GM12865 (cell line): ENCODE data around the gene KCTD2.

Experiments used
- DNase-seq: peaks from one replicate; pipeline ENCODE4 v3.0.0; 2010; ENCODE audit warnings: low read depth
- H3K4me3 ChIP-seq: 2 replicates; pipeline ENCODE4 v1.5.1; 2011; ENCODE audit warnings: mild to moderate bottlenecking, low read depth, low read length, control low read depth
- TF ChIP-seq, protein P1 (sequence below): IDR thresholded peaks from 2 replicates; pipeline ENCODE4 v1.5.1; 2011; ENCODE audit warnings: low read length, control low read depth, low read depth, inconsistent platforms; ENCODE audit not compliant: insufficient read depth; ENCODE audit errors: missing control alignments

The KCTD2 gene

DNA sequence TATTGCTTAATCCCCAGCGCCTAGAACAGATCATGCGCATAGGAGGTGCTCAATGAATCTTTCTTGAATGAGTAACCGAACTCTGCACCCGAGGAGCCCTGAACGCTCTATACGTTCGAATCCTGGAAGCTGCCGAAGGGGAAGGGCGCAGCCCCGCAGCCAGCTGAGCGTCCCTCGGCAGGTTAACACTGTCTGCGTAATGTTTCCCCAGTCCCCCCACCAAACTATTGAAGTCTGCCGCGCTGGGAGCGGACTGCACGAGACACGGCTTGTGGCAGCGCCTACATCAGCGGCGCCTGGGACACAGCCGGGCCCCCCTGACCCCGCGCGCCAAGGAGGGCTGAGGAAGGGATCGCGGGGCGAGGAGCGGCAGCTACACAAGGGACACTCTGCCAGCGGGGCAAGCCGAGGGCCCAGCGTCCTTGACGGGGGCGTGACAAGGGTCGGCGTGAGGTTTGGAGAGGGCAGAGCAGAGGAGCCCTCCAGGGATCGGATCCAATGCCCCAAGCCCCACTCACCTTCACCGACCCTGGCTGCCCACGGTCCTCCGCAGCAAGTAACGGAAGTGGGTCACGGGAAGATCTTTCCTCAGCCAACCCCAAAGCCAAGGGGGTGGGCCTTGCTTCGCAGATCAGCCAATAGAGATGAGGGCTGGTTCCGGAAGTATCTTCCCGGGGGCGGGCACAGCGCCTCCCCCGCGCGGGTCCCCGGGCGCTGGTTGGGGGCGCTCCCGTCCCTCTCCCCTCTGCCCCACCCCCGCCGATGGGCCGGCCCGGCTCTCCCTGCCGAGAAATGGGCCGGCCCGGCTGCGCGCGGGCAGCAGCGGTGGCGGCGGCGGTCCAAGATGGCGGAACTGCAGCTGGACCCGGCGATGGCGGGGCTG is at the start of gene KCTD2, which contains the start of gene ATP5PD:
TSS of gene KCTD2 (plus strand) at position 819 of the 883 bp plus-strand sequence. CDS start at position 845, 26 bp downstream.
TSS of gene ATP5PD (minus strand) at position 563 of the 883 bp plus-strand sequence. CDS start 4,319 bp downstream, outside the sequence.
- H3K4me3 ChIP-seq, result peak within 1 kb of the TSS; percentile 90
- TF ChIP-seq, protein P1, sequence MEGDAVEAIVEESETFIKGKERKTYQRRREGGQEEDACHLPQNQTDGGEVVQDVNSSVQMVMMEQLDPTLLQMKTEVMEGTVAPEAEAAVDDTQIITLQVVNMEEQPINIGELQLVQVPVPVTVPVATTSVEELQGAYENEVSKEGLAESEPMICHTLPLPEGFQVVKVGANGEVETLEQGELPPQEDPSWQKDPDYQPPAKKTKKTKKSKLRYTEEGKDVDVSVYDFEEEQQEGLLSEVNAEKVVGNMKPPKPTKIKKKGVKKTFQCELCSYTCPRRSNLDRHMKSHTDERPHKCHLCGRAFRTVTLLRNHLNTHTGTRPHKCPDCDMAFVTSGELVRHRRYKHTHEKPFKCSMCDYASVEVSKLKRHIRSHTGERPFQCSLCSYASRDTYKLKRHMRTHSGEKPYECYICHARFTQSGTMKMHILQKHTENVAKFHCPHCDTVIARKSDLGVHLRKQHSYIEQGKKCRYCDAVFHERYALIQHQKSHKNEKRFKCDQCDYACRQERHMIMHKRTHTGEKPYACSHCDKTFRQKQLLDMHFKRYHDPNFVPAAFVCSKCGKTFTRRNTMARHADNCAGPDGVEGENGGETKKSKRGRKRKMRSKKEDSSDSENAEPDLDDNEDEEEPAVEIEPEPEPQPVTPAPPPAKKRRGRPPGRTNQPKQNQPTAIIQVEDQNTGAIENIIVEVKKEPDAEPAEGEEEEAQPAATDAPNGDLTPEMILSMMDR, result no peak
- peak; percentile 97 for DNase-seq

GRCh38 chr17:74998783-74999182 is 48.2 kb upstream of the KCTD2 start:
- H3K4me3 ChIP-seq, result no peak overlapping the region
- DNase-seq, result no peak
- TF ChIP-seq, protein P1, result no peak

DNA sequence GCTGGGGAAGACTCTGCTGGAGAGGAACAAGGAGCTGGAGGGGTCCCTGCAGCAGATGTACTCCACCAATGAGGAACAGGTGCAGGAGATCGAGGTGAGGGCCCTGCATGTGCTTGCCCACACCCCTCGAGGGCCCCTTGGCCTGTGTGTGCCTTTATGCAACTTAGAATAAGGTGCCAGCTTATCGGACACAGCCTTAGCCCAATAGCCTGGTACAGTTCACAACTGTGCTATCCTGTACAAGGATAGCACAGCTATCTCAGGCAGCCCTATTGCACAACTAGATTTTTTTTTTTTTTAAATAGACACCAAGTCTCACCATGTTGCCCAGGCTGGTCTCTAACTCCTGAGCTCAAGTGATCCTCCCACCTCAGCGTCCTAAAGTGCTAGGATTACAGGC is 47.5 kb upstream of the KCTD2 start:
- H3K4me3 ChIP-seq, result no peak overlapping the region
- DNase-seq, result no peak
- TF ChIP-seq, protein P1, result no peak

GRCh38 chr17:75001915-75002843 is 44.8 kb upstream of the KCTD2 start:
- no peak for DNase-seq
- H3K4me3 ChIP-seq, result no peak overlapping the region
- TF ChIP-seq, protein P1, result no peak

DNA sequence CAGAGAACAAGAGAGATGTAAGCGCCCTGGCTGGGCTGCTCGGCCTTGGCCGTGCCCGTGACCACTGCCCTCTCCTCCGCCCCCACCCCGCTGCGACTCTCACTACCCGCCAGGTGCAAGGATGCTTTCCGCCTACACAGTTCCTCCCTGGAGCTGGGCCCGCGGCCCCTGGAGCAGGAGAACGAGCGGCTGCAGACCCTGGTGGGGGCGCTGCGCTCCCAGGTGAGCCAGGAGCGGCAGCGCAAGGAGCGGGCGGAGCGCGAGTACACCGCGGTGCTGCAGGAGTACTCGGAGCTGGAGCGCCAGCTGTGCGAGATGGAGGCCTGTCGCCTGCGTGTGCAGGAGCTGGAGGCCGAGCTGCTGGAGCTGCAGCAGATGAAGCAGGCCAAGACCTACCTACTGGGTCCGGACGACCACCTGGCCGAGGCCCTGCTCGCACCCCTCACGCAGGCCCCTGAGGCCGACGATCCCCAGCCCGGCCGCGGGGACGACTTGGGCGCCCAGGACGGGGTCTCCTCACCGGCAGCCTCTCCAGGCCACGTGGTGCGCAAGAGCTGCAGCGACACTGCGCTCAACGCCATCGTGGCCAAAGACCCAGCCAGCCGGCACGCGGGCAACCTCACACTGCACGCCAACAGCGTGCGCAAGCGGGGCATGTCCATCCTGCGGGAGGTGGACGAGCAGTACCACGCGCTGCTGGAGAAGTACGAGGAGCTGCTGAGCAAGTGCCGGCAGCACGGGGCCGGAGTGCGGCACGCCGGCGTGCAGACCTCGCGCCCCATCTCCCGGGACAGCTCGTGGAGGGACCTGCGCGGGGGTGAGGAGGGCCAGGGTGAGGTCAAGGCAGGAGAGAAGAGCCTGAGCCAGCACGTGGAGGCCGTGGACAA is 43.7 kb upstream of the KCTD2 start:
- no peak for DNase-seq
- H3K4me3 ChIP-seq, result no peak overlapping the region
- TF ChIP-seq, protein P1, result no peak

DNA sequence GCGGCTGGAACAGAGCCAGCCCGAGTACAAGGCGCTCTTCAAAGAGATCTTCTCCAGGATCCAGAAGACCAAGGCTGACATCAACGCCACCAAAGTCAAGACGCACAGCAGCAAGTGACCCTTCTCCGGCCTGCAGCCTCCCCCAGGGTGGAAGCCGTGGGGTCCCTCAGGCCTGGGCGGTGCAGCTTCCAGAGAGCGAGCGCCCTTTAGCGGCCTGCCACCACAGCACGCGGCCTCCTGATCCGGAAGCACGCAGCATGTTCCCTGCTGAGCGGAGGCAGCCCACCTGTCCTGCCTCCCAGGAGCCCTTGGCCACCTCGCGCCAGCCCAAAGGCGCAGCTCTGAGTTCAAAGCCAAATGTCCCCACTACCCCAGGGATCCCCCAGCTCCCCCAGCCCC is 43.1 kb upstream of the KCTD2 start:
- DNase-seq, result no peak
- TF ChIP-seq, protein P1, result no peak
- H3K4me3 ChIP-seq, result no peak overlapping the region
